DMS114 treated with DMSO at 0.1 percent for 48 hours (cell line): ENCODE data around the gene PDSS2.

ENCODE experiments used
- DNase-seq: peaks from one replicate; lab custom pipeline; 2025; ENCODE audit not compliant: unreplicated experiment; lab: John Stamatoyannopoulos, UW

Gene PDSS2

GRCh38 chr6:107275330-107275865, 184.0 kb downstream of the PDSS2 start:
- no peak for DNase-seq

GRCh38 chr6:107274288-107274687, 185.1 kb downstream of the PDSS2 start:
- DNase-seq, result no peak

- DNase-seq, result no peak
These were observed 187.1 kb downstream of the PDSS2 start for GRCh38 chr6:107272246-107272645.

GRCh38 chr6:107271208-107271790, 188.1 kb downstream of the PDSS2 start:
- DNase-seq, result no peak

- DNase-seq, result no peak
These were observed 191.7 kb downstream of the PDSS2 start for GRCh38 chr6:107267634-107268033.

- DNase-seq, result no peak
These were observed 192.4 kb downstream of the PDSS2 start for GRCh38 chr6:107267006-107267405.

GRCh38 chr6:107266563-107266962, 192.8 kb downstream of the PDSS2 start:
- DNase-seq, result no peak

- DNase-seq, result no peak
These were observed 195.0 kb downstream of the PDSS2 start for GRCh38 chr6:107264357-107264840.

- DNase-seq, result no peak
These were observed 199.4 kb downstream of the PDSS2 start for GRCh38 chr6:107259951-107260350.

- no peak for DNase-seq
These were observed 211.2 kb downstream of the PDSS2 start for GRCh38 chr6:107248147-107248546.

- DNase-seq, result no peak
These were observed 212.3 kb downstream of the PDSS2 start for GRCh38 chr6:107246972-107247615.

GRCh38 chr6:107246249-107246971, 213.0 kb downstream of the PDSS2 start:
- no peak for DNase-seq

GRCh38 chr6:107244742-107245480, 214.5 kb downstream of the PDSS2 start:
- DNase-seq, result no peak

GRCh38 chr6:107244082-107244741, 215.2 kb downstream of the PDSS2 start:
- DNase-seq, result no peak

GRCh38 chr6:107243471-107243870, 215.9 kb downstream of the PDSS2 start:
- no peak for DNase-seq

GRCh38 chr6:107237992-107238660, 221.2 kb downstream of the PDSS2 start:
- DNase-seq, result no peak

GRCh38 chr6:107235511-107235910, 223.9 kb downstream of the PDSS2 start:
- no peak for DNase-seq

- DNase-seq, result no peak
These were observed 224.4 kb downstream of the PDSS2 start for GRCh38 chr6:107235007-107235406.

- no peak for DNase-seq
These were observed 228.1 kb downstream of the PDSS2 start for GRCh38 chr6:107231243-107231642.

- DNase-seq, result no peak
These were observed 228.9 kb downstream of the PDSS2 start for GRCh38 chr6:107230448-107230847.
